Stimulated activated CD4-positive, alpha-beta T cell treated with anti-CD3 and anti-CD28 coated beads, Interleukin-4, amount 100 ng/mL, for 24 hours (primary cell): ENCODE results near the gene ZNF891.

Experiments
- DNase-seq: peaks from one replicate; pipeline ENCODE4 v3.0.0-alpha.2; 2020

Gene ZNF891

GRCh38 chr12:133130038-133130807, at the start of gene ZNF891, which contains the start of gene ZNF10:
TSS of gene ZNF891 (minus strand) at chr12:133130274. CDS start at chr12:133121918, 8,356 bp downstream.
TSS of gene ZNF10 (plus strand) at chr12:133130627. CDS start at chr12:133144493, 13,866 bp downstream.
- peak; percentile 97 for DNase-seq

- no peak for DNase-seq
Measured at GRCh38 chr12:133174901-133175300, 44.8 kb upstream of the ZNF891 start.

GRCh38 chr12:133172491-133172890, 42.4 kb upstream of the ZNF891 start:
- DNase-seq = no peak

GRCh38 chr12:133165776-133166175, 35.7 kb upstream of the ZNF891 start:
- no peak for DNase-seq

DNA sequence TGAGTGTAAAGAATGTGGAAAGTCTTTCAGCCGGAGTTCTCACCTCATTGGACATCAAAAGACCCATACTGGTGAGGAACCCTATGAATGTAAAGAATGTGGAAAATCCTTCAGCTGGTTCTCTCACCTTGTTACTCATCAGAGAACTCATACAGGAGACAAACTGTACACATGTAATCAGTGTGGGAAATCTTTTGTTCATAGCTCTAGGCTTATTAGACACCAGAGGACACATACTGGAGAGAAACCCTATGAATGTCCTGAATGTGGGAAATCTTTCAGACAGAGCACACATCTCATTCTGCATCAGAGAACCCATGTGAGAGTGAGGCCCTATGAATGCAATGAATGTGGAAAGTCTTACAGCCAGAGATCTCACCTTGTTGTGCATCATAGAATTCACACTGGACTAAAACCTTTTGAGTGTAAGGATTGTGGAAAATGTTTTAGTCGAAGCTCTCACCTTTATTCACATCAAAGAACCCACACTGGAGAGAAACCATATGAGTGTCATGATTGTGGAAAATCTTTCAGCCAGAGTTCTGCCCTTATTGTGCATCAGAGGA, 26.1 kb upstream of the ZNF891 start:
- DNase-seq = no peak

GRCh38 chr12:133145981-133146380, 15.9 kb upstream of the ZNF891 start:
- DNase-seq = no peak

- DNase-seq = no peak
Measured at GRCh38 chr12:133135747-133136146, 5.7 kb upstream of the ZNF891 start.

DNA sequence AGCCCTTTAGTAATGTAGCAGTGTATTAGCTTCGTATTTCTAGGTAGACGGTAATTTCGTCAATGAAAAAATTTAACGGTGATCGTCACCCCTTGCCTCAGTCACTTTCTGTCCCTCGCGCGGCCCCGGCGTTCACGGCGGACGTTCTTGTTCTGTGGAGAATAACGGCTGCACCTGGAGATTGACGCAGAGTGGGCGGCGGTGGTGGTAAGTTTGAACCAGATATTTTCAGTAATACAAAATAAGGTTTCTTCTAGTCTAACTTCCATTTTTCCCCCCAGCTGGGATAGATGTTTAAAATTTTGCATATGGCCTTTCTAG, 694 bp upstream of the ZNF891 start:
- no peak for DNase-seq

- no peak for DNase-seq
Measured at GRCh38 chr12:133129368-133130037, 571 bp downstream of the ZNF891 start.

DNA sequence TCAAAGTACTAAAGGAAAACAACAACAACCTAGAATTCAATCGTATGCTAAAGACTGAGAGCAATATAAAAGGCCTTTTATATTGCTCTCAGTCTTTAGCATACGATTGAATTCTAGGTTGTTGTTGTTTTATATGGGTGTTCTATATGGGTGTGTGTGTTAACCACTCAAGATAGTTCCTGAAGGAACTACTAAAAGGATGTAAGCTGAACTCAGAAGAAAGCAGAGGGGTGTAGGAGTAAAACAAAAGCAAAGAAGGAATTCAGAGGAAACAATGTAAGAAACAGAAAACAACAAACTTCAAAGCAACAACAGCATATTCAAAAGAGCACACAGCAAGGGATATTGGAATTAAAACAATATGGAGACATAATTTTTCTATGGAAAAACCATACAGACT, 5.4 kb downstream of the ZNF891 start:
- no peak for DNase-seq

DNA sequence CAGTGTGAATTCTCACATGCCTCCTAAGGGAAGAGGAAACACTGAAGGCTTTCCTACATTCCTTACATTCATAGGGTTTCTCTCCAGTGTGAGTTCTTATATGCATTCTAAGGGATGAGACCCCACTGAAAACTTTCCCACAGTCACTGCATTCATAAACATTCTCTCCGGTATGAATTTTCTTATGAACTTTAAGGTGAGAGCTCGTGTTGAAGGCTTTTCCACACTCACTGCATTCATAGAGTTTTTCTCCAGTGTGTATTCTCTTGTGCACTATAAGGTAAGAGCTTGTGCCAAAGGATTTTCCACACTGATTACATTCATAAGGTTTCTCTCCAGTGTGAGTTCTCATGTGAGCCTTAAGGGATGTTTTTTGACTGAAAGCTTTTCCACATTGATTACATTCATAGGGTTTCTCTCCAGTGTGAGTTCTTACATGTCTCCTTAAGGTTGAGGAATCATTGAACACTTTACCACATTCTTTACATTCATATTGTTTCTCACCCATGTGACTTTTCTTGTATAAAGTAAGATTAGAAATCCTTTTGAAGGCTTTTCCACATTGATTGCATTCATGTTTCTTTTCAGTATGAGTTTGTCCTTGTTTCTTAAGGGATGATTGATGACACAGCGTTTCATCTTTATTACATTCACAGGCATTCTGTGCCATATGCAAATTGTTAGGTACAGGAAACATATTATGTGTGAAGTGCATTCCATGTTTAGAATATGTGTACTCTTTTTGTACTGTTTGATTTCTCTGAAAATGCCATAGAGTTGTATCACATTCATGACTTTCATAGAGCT, 9.5 kb downstream of the ZNF891 start:
- DNase-seq = no peak

GRCh38 chr12:133108150-133108549, 21.9 kb downstream of the ZNF891 start:
- no peak for DNase-seq

DNA sequence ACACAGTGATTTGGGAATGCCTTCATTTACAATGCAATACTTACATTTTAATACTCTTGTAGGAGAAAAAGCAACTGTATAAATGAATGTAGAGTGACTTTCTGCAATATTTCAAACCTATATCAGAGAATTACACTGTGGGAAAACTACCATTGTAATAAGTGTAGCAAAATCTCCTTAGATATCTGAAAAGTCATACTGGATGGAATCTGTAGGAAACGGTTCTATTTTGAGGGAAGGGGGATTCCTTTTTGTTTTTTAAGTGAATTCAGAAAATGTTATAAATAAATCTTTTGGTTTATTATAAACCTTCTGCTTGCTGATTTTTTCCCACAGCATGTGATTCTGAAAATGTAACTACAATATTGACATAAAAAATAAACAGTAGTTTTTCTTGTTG, 23.0 kb downstream of the ZNF891 start:
- DNase-seq = no peak

- DNase-seq = no peak
Measured at GRCh38 chr12:133106253-133106652, 23.8 kb downstream of the ZNF891 start.

DNA sequence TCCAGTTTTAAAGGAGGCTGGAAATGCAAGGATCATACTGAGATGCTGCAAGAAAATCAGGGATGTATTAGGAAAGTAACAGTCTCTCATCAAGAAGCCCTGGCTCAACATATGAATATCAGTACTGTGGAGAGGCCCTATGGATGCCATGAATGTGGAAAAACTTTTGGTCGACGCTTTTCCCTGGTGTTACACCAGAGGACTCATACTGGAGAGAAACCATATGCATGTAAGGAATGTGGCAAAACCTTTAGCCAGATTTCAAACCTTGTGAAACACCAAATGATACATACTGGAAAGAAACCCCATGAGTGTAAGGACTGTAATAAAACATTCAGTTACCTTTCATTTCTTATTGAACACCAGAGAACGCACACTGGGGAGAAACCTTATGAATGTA, 24.5 kb downstream of the ZNF891 start:
- no peak for DNase-seq

- no peak for DNase-seq
Measured at GRCh38 chr12:133083345-133083744, 46.7 kb downstream of the ZNF891 start.

DNA sequence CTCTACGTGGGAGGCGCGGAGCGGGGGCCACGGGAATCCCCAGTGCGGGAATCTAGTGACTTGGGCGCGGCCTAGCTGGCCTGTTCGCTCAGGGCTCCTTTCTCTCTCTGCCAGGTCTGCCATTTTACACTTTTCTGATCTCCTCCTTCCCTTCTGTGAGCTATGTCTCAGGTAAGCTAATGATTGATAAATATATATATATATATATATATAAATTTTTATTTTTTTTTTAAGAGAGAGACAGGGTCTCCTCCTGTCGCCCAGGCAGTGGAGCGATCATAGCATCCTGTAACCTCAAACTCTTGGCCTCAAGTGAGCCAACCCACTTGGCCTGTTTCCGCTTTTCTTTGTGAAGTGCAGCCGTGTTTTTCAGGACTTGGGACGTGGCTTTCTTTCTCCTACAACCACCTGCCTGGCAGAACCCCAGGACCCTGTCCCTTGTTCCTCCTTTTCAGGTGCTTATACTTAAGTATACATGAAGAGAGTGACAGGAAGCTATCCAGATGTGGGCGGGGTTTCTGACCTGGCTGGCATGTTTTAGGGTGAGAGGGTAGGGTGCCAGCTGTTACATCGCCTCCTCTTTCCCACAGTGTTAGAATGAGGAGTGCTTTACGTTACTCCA, 48.8 kb downstream of the ZNF891 start:
- no peak for DNase-seq

- peak; percentile 94 for DNase-seq
Measured at GRCh38 chr12:133080368-133081158, 49.5 kb downstream of the ZNF891 start, which contains the start of gene ZNF140. TSS of gene ZNF140 (plus strand) at chr12:133080923. CDS start at chr12:133081321, 398 bp downstream.

DNA sequence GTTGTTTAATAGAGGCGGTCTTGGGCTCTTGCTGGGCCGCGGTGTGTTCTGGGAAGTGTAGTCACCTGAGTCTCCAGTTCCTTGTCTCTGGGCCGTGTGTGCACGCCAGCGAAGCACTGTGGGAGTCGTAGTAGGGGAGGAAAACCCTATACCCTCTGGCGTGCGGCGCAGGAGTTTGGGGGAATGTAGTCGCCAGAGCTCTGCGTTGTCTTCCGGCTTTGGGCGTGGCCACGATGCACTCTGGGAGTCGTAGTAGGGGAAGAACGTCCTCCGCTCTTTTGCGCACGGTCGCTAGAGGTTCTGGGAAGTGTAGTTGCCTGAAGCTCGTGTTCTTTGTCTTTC, 50.1 kb downstream of the ZNF891 start:
- DNase-seq = peak; percentile 97

- no peak for DNase-seq
Measured at GRCh38 chr12:133073836-133074235, 56.2 kb downstream of the ZNF891 start.

DNA sequence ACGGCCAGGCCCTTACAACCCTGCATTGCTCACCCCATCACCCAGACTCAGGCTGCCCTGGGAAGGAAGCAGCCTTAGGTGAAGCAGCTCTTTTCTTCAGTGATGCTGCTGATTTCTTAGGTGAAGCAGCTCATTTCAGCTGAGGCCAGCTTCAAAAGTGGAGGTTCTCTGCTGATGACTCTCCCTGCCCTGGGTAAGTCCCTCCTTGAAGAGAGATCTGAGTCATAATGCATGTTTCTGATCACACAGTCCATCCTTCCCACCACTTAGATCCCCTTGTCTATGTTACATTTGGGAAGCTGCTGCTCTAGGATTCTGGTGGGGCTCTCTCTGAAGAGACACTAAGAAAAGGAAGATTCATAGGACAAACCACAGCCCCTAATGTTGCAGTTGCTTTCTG, 66.5 kb downstream of the ZNF891 start:
- no peak for DNase-seq

GRCh38 chr12:133061954-133062353, 68.1 kb downstream of the ZNF891 start:
- DNase-seq = no peak
